Endothelial cell of umbilical vein (primary cell): ENCODE measurements around the gene C1orf35. TPM values are rescaled to one million over a fixed set of nuclear protein-coding genes. Genes with fewer than 3 reads are reported as not detected.

ENCODE experiments used
- BruUV-seq: library from RNA; stranded (reverse); fragments of 400-500 nt; replicated peaks from 2 replicates; lab custom pipeline; 2021; lab: Mats Ljungman, UMichigan
- CTCF ChIA-PET: fragments of 300-600, 350-600 bp; sonication (Branson Sonifier 250); formaldehyde crosslinking; loops from one replicate; lab custom pipeline; 2021; ENCODE audit warnings: antibody characterized with exemption, inconsistent platforms; lab: Charles Lee
- POLR2A ChIA-PET: fragments of 300-600, 350-600 bp; sonication (Branson Sonifier 250); formaldehyde crosslinking; loops from one replicate; lab custom pipeline; 2021; ENCODE audit warnings: antibody characterized with exemption, inconsistent platforms; lab: Charles Lee
- DNase-seq: peaks from one replicate; pipeline ENCODE4 v3.0.0-alpha.2; 2011; ENCODE audit warnings: low read depth, low spot score
- FAIRE-seq: peaks from 2 replicates; lab custom pipeline; 2011; peaks lifted over from hg19 to GRCh38; lab: Jason Lieb, UNC
- H2AFZ ChIP-seq: 2 replicates; pipeline ENCODE4 v1.6.0; 2012; ENCODE audit warnings: low read depth, low read length, control low read depth, inconsistent platforms
- H3K27ac ChIP-seq: 2 replicates; pipeline ENCODE4 v1.5.1; 2011; ENCODE audit warnings: low read depth, mild to moderate bottlenecking, control low read depth, low read length, moderate library complexity; ENCODE audit not compliant: insufficient read depth
- H3K27me3 ChIP-seq, 2 experiments: 2 replicates each; pipeline versions ENCODE4 v1.6.0 to v1.6.1; 2011; ENCODE audit warnings: low read length in 2 of 2, mixed read lengths in 1 of 2; ENCODE audit not compliant: control insufficient read depth in 2 of 2, insufficient read depth in 2 of 2
- H3K36me3 ChIP-seq, 2 experiments: 2 replicates in 1 of 2; 3 replicates in 1 of 2; pipeline ENCODE4 v1.5.1; 2011; ENCODE audit warnings: low read length in 2 of 2, mild to moderate bottlenecking in 1 of 2, moderate library complexity in 1 of 2; ENCODE audit not compliant: control insufficient read depth in 2 of 2, insufficient read depth in 2 of 2; ENCODE audit errors: extremely low read depth in 1 of 2
- H3K4me1 ChIP-seq: 3 replicates; pipeline ENCODE4 v1.5.1; 2011; ENCODE audit warnings: mild to moderate bottlenecking, low read length; ENCODE audit not compliant: control insufficient read depth, insufficient read depth; ENCODE audit errors: extremely low read depth
- H3K4me2 ChIP-seq: 2 replicates; pipeline ENCODE4 v1.6.1; 2011; ENCODE audit warnings: low read length, control low read depth, mixed read lengths; ENCODE audit not compliant: insufficient read depth
- H3K4me3 ChIP-seq, 3 experiments: fragments of 200-600 bp in 1 of 3; sonication (generic), shearing (Covaris generic) in 1 of 3; replicated peaks in 1 of 3; 2 replicates each; pipeline ENCODE4 v1.5.1; 2011 to 2016; ENCODE audit warnings: control low read depth in 3 of 3, low read length in 3 of 3, mild to moderate bottlenecking in 2 of 3, inconsistent platforms in 1 of 3, low read depth in 1 of 3, moderate library complexity in 1 of 3; ENCODE audit not compliant: insufficient read depth in 1 of 3
- H3K79me2 ChIP-seq: 2 replicates; pipeline ENCODE4 v1.6.0; 2012; ENCODE audit warnings: low read length, inconsistent platforms; ENCODE audit not compliant: control insufficient read depth, insufficient read depth
- H3K9ac ChIP-seq: replicated peaks from 2 replicates; pipeline ENCODE3; 2011; ENCODE audit warnings: low read length, control low read depth; ENCODE audit not compliant: insufficient read depth; ENCODE audit errors: extremely low read depth
- H3K9me1 ChIP-seq: replicated peaks from 3 replicates; pipeline ENCODE4 v1.6.0; 2011; ENCODE audit warnings: mild to moderate bottlenecking, low read length; ENCODE audit not compliant: control insufficient read depth, insufficient read depth; ENCODE audit errors: extremely low read depth
- H3K9me3 ChIP-seq: replicated peaks from 2 replicates; pipeline ENCODE4 v1.5.1; 2012; ENCODE audit warnings: low read length, inconsistent platforms; ENCODE audit not compliant: control insufficient read depth, insufficient read depth
- H4K20me1 ChIP-seq: replicated peaks from 2 replicates; pipeline ENCODE3; 2011; ENCODE audit warnings: mild to moderate bottlenecking, low read length; ENCODE audit not compliant: control insufficient read depth, insufficient read depth; ENCODE audit errors: extremely low read depth
- CTCF ChIP-seq, 2 donors: IDR thresholded peaks; 1 replicate in 1 of 2; 2 replicates in 1 of 2; pipeline ENCODE4 v1.5.1; 2011; ENCODE audit warnings: low read length in 2 of 2, mild to moderate bottlenecking in 2 of 2, moderate library complexity in 2 of 2, control low read depth in 1 of 2, inconsistent platforms in 1 of 2, low read depth in 1 of 2; ENCODE audit not compliant: insufficient read depth in 1 of 2; ENCODE audit errors: extremely low read depth in 1 of 2
- EZH2 ChIP-seq: IDR thresholded peaks from 2 replicates; pipeline ENCODE4 v1.6.1; 2012; ENCODE audit warnings: borderline replicate concordance, low read depth, mild to moderate bottlenecking, moderate library complexity, low read length, inconsistent platforms; ENCODE audit not compliant: severe bottlenecking
- FOS ChIP-seq: IDR thresholded peaks from 2 replicates; pipeline ENCODE4 v1.6.1; 2011; ENCODE audit warnings: mild to moderate bottlenecking, low read length, moderate library complexity, borderline replicate concordance; ENCODE audit not compliant: insufficient read depth
- GATA2 ChIP-seq: IDR thresholded peaks from 2 replicates; pipeline ENCODE4 v1.7.0; 2011; ENCODE audit warnings: low read depth, mild to moderate bottlenecking, moderate library complexity, mixed read lengths, low read length; ENCODE audit not compliant: insufficient read length, insufficient read depth
- JUN ChIP-seq: IDR thresholded peaks from 2 replicates; pipeline ENCODE4 v1.6.1; 2011; ENCODE audit warnings: borderline replicate concordance, low read depth; ENCODE audit not compliant: insufficient read length, insufficient read depth
- MYC ChIP-seq: IDR thresholded peaks from one replicate; pipeline ENCODE4 v1.6.1; 2011; ENCODE audit warnings: mild to moderate bottlenecking, low read depth, low read length
- POLR2A ChIP-seq: IDR thresholded peaks from 2 replicates; pipeline ENCODE4 v1.6.1; 2012; ENCODE audit warnings: low read depth, mild to moderate bottlenecking, control low read depth, low read length
- POLR2AphosphoS5 ChIP-seq: IDR thresholded peaks from 2 replicates; pipeline ENCODE4 v1.6.1; 2012; ENCODE audit warnings: low read depth, mild to moderate bottlenecking, control low read depth, low read length, moderate library complexity; ENCODE audit not compliant: insufficient read depth
- dilution Hi-C: fragments of 300-500 bp; cut with MboI; formaldehyde crosslinking; loops from one replicate; pipeline ENCODE4 v1.15.0; 2019; ENCODE audit warnings: low sequenced_read_pairs; ENCODE audit not compliant: extremely low pct_ligation_motif_present
- intact Hi-C: fragments of 100-400 bp; cut with micrococcal nuclease; formaldehyde crosslinking; loops from one replicate; pipeline ENCODE4 v1.10.0; 2022
- polyA plus RNA-seq, 4 experiments: library from polyadenylated mRNA; depleted of rRNA in 3 of 4; stranded (reverse) in 3 of 4; unstranded in 1 of 4; fragments of >200 nt; gene quantifications; 2 replicates each; pipeline versions ENCODE4 v1.2.1 to v1.2.3, GENCODE V29; 2011 to 2012; ENCODE audit warnings: missing spikeins in 1 of 4
- total RNA-seq: library from RNA; stranded (reverse); gene quantifications from 2 replicates; pipeline ENCODE4 v1.2.3, GENCODE V29; 2021
- TF ChIP-seq, protein P1 (sequence below): IDR thresholded peaks from 2 replicates; pipeline ENCODE4 v1.6.1; 2011; ENCODE audit not compliant: insufficient read depth, insufficient read length

C1orf35 gene
- total and polyA plus RNA-seq, 2 donors (not counting 3 experiments of a cell fraction or from before 2014, with no cell fraction given), result 19.9 to 21.7 TPM

DNA sequence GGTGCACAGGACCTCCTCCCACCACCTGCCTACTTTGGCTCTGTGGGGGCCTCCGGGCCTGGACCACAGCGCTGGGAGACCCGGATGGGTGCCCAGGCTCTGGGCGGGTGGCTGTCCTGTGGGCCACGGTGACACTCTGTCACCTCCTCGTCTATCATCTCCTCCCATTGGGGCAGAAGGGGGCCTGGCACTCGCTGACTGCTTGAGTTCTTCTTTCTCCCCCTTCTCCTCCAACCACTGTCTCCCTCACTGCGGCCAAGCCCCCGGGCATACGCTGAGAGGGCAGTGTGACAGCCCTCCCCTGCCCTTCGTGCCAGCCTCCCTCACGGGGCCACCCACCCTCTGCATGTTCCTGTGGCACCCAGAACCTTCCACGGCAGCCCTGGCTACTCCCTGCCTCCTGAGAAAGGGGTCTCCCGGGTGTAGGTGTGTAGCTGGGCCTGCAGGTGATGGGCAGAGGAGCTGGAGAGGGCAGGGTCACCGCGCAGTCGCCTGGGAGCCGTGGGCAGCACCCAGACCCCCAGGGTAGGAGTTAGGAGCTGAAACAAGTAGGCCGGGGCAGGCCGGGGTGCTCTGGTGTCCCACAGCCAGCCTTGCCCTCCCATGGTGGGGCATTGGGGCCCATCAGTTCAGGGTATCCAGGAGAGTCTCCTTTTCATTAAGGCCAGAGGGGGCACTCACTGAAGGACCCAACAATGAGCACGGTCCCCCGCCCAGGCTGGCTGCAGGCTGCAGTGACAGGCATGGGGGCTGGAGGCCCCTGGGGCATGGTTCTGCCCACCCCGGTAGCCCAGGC is 29.9 kb downstream of the C1orf35 start:
- BruUV-seq, result no TSS peak
- Histone ChIP-seq H3K4me1 (no peaks in the 10 kb centered on the region), H3K9me3 (no peaks in the 10 kb centered on the region), H4K20me1 (no peaks in the 10 kb centered on the region), H3K79me2 (no peaks in the 10 kb centered on the region), H3K9ac (no peak overlapping the region), H3K27ac (no peak overlapping the region), H3K4me2 (no peak overlapping the region), H3K4me3 (no peak overlapping the region), H3K36me3 (no peaks in the 10 kb centered on the region), H3K9me1 (no peaks in the 10 kb centered on the region), H3K27me3 (peaks cover 0 to 3% of the 10 kb centered on the region in 2 experiments), H2AFZ (no peak overlapping the region)
- CTCF ChIA-PET, result interaction anchor here (0.9 to 1.7 kb wide), 5 partner anchors 9 to 313 kb away, joined by 3 to 24 read pairs (median 4); partner anchors contain the start of gene ARF1
- dilution Hi-C loops, result no loop called here
- DNase-seq (no peak), FAIRE-seq (no peak)
- POLR2A ChIA-PET, result no interaction called here
- TF ChIP-seq JUN (no peak), CTCF (IDR thresholded peaks at IDR 0.05; ENCODE audit: extremely low read depth in 1 of 2, insufficient read depth in 1 of 2, low read depth in 1 of 2, low read length in 2 of 2) (no peak), POLR2AphosphoS5 (no peak), GATA2 (no peak), MYC (no peak), FOS (no peak), POLR2A (no peak), EZH2 (no peak)
- TF ChIP-seq, protein P1, sequence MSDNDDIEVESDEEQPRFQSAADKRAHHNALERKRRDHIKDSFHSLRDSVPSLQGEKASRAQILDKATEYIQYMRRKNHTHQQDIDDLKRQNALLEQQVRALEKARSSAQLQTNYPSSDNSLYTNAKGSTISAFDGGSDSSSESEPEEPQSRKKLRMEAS, result no peak
- intact Hi-C loops, result loop anchor here (5.0 kb wide), 2 partner anchors 76 to 311 kb away; no protein-coding TSS in a partner anchor
